Thoracic aorta (tissue), 2 donors: ENCODE results near the gene HOMEZ. TPM values are rescaled to one million over a fixed set of nuclear protein-coding genes. Genes with fewer than 3 reads are reported as not detected.

Experiments used
- ATAC-seq: fragments of 150-250 bp; one replicate; pipeline ENCODE4 v1.8.0; 2017; ENCODE audit warnings: low read depth; ENCODE audit not compliant: insufficient number of reproducible peaks, low FRiP score
- DNase-seq: peaks from one replicate; pipeline ENCODE4 v3.0.0-alpha.2; 2020; ENCODE audit warnings: low spot score
- H3K27ac ChIP-seq, 2 donors: fragments of 200-600 bp; sonication (generic); 1 replicate in 1 of 2; 2 replicates in 1 of 2; pipeline ENCODE4 v1.5.1; 2016; ENCODE audit warnings: mild to moderate bottlenecking in 2 of 2, moderate library complexity in 2 of 2
- H3K27me3 ChIP-seq: fragments of 200-600 bp; sonication (generic); replicated peaks from 2 replicates; pipeline ENCODE4 v1.6.0; 2016; ENCODE audit warnings: mild to moderate bottlenecking; ENCODE audit not compliant: insufficient read depth
- H3K36me3 ChIP-seq: fragments of 200-600 bp; sonication (generic); one replicate; pipeline ENCODE4 v1.5.1; 2016
- H3K4me1 ChIP-seq, 2 donors: fragments of 200-600 bp; sonication (generic); 1 replicate in 1 of 2; 2 replicates in 1 of 2; pipeline versions ENCODE4 v1.5.1 to v1.6.0; 2016; ENCODE audit warnings: low read depth in 2 of 2, mild to moderate bottlenecking in 1 of 2; ENCODE audit not compliant: control insufficient read depth in 1 of 2
- H3K4me3 ChIP-seq: fragments of 200-600 bp; sonication (generic); 2 replicates; pipeline ENCODE4 v1.5.1; 2016; ENCODE audit warnings: mild to moderate bottlenecking
- H3K9me3 ChIP-seq: fragments of 200-600 bp; sonication (generic); 2 replicates; pipeline ENCODE4 v1.5.1; 2016
- CTCF ChIP-seq: fragments of 200-600 bp; sonication (generic); IDR thresholded peaks from one replicate; pipeline ENCODE4 v1.5.1; 2019; ENCODE audit warnings: antibody characterized with exemption
- total RNA-seq, 2 donors: library from RNA; depleted of rRNA; stranded (reverse); fragments of >200 nt; gene quantifications; one replicate each; pipeline versions ENCODE4 v1.1.0 to v1.2.3, GENCODE V29; 2016

The HOMEZ gene
- total RNA-seq, 2 donors from 2014 or later: 4.6 to 6.2 TPM

GRCh38 chr14:23252006-23252405 lies 33.9 kb downstream of the HOMEZ start:
- H3K36me3 ChIP-seq: no peaks in the 10 kb centered on the region
- ATAC-seq: no peak

GRCh38 chr14:23249824-23250223 lies 36.1 kb downstream of the HOMEZ start:
- no peaks in the 10 kb centered on the region for H3K4me1 ChIP-seq
- TF ChIP-seq CTCF: no peak
- no peak for DNase-seq
- H3K4me3 ChIP-seq: no peak overlapping the region
- no peaks in the 10 kb centered on the region for H3K36me3 ChIP-seq
- no peaks in the 10 kb centered on the region for H3K9me3 ChIP-seq
- no peaks in the 10 kb centered on the region for H3K27me3 ChIP-seq
- no peak overlapping the region for H3K27ac ChIP-seq
- ATAC-seq: no peak

More at GRCh38 chr14:23252006-23252405, 33.9 kb downstream of the HOMEZ start:
- Histone ChIP-seq H3K9me3 (no peaks in the 10 kb centered on the region), H3K4me1 (no peaks in the 10 kb centered on the region), H3K27ac (no peak overlapping the region), H3K4me3 (no peak overlapping the region), H3K27me3 (no peaks in the 10 kb centered on the region)
- no peak for DNase-seq
- no peak for TF ChIP-seq CTCF

GRCh38 chr14:23248601-23249000 lies 37.3 kb downstream of the HOMEZ start:
- no peaks in the 10 kb centered on the region for H3K4me1 ChIP-seq
- H3K27me3 ChIP-seq: no peaks in the 10 kb centered on the region
- H3K4me3 ChIP-seq: no peak overlapping the region
- no peaks in the 10 kb centered on the region for H3K36me3 ChIP-seq
- DNase-seq (no peak), ATAC-seq (no peak)
- H3K27ac ChIP-seq: no peak overlapping the region
- H3K9me3 ChIP-seq: no peaks in the 10 kb centered on the region
- no peak for TF ChIP-seq CTCF

- no peak for ATAC-seq
Observed at GRCh38 chr14:23245282-23245681, 40.6 kb downstream of the HOMEZ start.

GRCh38 chr14:23243066-23243465 lies 42.9 kb downstream of the HOMEZ start:
- Histone ChIP-seq H3K4me1 (peaks cover 0 to under 1% of the 10 kb centered on the region in 2 donors), H3K36me3 (no peaks in the 10 kb centered on the region), H3K27me3 (no peaks in the 10 kb centered on the region), H3K9me3 (no peaks in the 10 kb centered on the region), H3K27ac (no peak overlapping the region), H3K4me3 (no peak overlapping the region)
- no peak for TF ChIP-seq CTCF
- DNase-seq (no peak), ATAC-seq (no peak)

More at GRCh38 chr14:23245282-23245681, 40.6 kb downstream of the HOMEZ start:
- H3K4me1 ChIP-seq: no peaks in the 10 kb centered on the region
- no peak overlapping the region for H3K4me3 ChIP-seq
- TF ChIP-seq CTCF: no peak
- H3K36me3 ChIP-seq: no peaks in the 10 kb centered on the region
- H3K27ac ChIP-seq: no peak overlapping the region
- no peaks in the 10 kb centered on the region for H3K27me3 ChIP-seq
- H3K9me3 ChIP-seq: no peaks in the 10 kb centered on the region
- no peak for DNase-seq
